Stromal cell of bone marrow (primary cell): ENCODE data around the gene CD1D.
"Not testable (repeated sequence)": the region's sequence is repeated elsewhere in the genome, so short reads cannot be mapped to it uniquely, and the experiment has no call there.

ENCODE experiments used
- DNase-seq: peaks from one replicate; pipeline ENCODE4 v3.0.0-alpha.2; 2012; ENCODE audit warnings: low read depth

Gene CD1D

GRCh38 chr1:158180741-158181576 is at the start of gene CD1D:
CD1D (plus strand) TSS chr1:158180895; CDS start chr1:158181102, 207 bp downstream.
- no peak for DNase-seq

GRCh38 chr1:158131217-158131616 is 49.5 kb upstream of the CD1D start:
- no peak for DNase-seq

GRCh38 chr1:158140764-158141192 is 39.9 kb upstream of the CD1D start:
- no peak for DNase-seq

- DNase-seq, result peak; percentile 44
These were observed 35.4 kb upstream of the CD1D start for GRCh38 chr1:158145173-158145719.

- no peak for DNase-seq
These were observed 34.5 kb upstream of the CD1D start for GRCh38 chr1:158146165-158146564.

- no peak for DNase-seq
These were observed 34.0 kb upstream of the CD1D start for GRCh38 chr1:158146739-158147138.

GRCh38 chr1:158147401-158147800 is 33.3 kb upstream of the CD1D start:
- DNase-seq, result no peak

- DNase-seq, result no peak
These were observed 32.8 kb upstream of the CD1D start for GRCh38 chr1:158147869-158148268.

- DNase-seq, result no peak
These were observed 32.2 kb upstream of the CD1D start for GRCh38 chr1:158148468-158148867.

GRCh38 chr1:158149175-158149574 is 31.5 kb upstream of the CD1D start:
- DNase-seq, result no peak

GRCh38 chr1:158149577-158150269 is 31.0 kb upstream of the CD1D start:
- peak; percentile 94 for DNase-seq

- no peak for DNase-seq
These were observed 30.2 kb upstream of the CD1D start for GRCh38 chr1:158150523-158150922.

- DNase-seq, result no peak
These were observed 27.5 kb upstream of the CD1D start for GRCh38 chr1:158153179-158153578.

GRCh38 chr1:158153746-158154444 is 26.8 kb upstream of the CD1D start:
- no peak for DNase-seq

GRCh38 chr1:158154501-158154900 is 26.2 kb upstream of the CD1D start:
- DNase-seq, result no peak

- DNase-seq, result no peak
These were observed 25.0 kb upstream of the CD1D start for GRCh38 chr1:158155673-158156072.

GRCh38 chr1:158159597-158159996 is 21.1 kb upstream of the CD1D start:
- DNase-seq, result no peak

GRCh38 chr1:158161446-158161845 is 19.2 kb upstream of the CD1D start:
- no peak for DNase-seq

GRCh38 chr1:158163000-158163947 is 17.4 kb upstream of the CD1D start:
- no peak for DNase-seq

GRCh38 chr1:158169105-158169504 is 11.6 kb upstream of the CD1D start:
- no peak for DNase-seq

- not testable (repeated sequence) for DNase-seq
These were observed 4.8 kb upstream of the CD1D start for GRCh38 chr1:158175915-158176314.
